T-helper 9 cell (primary cell): ENCODE results near the gene PTF1A.

Experiments used
- DNase-seq: peaks from one replicate; pipeline ENCODE4 v3.0.0-alpha.2; 2020

PTF1A gene

GRCh38 chr10:23187155-23187554 lies 5.0 kb upstream of the PTF1A start:
- no peak for DNase-seq

DNA sequence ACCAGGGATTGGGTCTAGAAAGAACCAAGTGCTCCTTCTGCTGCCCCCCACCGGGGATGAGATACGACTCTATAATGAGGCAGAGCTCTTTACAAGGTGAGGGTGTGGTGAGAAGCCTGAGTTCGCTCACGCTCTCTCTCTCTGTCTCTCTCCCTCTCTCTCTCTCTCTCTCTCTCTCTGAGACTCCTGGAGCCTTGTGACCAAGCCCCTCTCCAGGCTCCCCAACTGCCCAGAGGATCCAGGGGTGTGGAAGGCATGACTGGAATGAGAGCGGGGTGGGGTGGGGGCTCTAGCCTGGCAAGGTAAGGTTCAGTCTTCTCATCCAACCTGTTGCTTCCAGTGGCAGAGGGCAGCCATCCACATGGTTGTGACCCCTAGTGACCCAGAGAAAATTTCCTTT lies 3.1 kb upstream of the PTF1A start:
- DNase-seq: no peak

DNA sequence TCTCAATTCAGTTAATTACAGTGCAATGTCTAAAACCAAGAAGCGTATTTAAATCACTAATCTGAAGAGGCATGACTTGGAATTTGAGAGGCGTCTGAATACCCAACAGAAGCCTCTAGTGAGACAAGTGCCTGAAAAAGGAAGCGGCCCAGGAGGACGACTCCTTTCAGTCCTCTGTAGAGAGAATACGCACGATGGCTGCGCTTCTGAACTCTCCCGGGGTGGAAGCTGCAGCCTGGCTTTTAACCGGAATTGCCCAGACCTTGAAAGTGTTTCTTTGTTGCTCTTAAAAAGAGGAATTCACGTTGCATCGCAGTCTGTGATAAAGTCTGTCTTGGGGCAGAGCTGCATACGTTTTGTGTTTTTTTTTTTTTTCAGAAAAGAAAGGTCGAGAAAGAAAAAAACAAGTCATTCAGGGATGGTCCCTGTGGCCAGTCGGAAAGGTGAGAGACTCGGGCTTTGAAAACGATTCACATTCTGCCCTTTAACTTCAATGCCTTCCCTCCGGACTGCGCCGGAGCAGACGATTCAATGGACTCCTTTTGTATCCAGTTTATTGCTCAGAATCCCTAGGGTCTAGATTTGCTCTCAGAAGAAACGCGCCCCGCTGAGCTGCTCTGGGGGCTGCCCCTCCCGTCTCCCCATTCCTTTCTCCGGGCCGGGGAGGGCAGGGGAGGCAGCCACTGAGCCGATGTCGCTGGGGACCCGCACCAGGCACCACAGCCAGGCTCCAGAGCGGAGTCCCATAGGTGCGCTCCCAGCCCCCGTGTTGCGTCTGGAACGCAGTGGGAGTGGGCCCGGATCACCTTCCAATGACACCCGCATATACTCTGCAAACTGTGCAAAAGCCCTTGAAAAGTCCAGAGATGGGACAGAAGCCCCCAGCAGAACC lies 994 bp upstream of the PTF1A start:
- DNase-seq: no peak

DNA sequence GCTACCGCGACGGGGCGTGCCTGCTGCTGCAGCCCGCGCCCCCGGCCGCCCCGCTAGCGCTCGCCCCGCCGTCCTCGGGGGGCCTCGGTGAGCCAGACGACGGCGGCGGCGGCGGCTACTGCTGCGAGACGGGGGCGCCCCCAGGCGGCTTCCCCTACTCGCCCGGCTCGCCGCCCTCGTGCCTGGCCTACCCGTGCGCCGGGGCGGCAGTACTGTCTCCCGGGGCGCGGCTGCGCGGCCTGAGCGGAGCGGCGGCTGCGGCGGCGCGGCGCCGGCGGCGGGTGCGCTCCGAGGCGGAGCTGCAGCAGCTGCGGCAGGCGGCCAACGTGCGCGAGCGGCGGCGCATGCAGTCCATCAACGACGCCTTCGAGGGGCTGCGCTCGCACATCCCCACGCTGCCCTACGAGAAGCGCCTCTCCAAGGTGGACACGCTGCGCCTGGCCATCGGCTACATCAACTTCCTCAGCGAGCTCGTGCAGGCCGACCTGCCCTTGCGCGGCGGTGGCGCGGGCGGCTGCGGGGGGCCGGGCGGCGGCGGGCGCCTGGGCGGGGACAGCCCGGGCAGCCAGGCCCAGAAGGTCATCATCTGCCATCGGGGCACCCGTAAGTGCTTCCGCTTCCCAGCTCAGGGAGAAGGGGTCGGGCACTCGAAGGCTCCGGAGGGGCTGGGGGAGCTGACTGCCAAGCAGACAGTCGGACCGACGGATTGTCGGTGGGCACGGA lies 761 bp downstream of the PTF1A start:
- DNase-seq: no peak

DNA sequence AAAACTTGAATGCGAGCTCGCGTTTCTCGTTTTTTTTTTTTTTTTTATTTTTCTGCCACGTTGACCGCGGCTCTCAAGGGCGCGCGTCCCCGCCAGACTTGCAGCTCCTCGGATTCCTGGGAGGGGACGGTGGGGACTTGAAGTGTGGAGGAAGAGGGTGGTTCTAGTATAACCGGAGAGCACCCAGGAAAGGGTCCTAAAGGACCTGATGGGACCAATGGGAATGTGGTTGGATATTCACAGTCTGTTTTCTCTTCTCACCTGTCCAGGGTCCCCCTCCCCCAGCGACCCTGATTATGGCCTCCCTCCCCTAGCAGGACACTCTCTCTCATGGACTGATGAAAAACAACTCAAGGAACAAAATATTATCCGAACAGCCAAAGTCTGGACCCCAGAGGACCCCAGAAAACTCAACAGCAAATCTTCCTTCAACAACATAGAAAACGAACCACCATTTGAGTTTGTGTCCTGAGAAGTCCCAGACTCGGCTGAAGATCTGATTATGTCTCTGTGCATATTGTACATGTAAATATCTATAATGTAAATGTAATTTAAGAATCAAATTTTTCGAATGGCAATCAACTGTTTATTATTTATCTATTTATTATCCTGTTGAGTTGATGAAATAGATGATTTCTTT lies 1.4 kb downstream of the PTF1A start:
- DNase-seq: no peak

- no peak for DNase-seq
These were observed 2.4 kb downstream of the PTF1A start for GRCh38 chr10:23194471-23194965.

- no peak for DNase-seq
These were observed 3.1 kb downstream of the PTF1A start for GRCh38 chr10:23194966-23195845.

- DNase-seq: no peak
These were observed 3.9 kb downstream of the PTF1A start for GRCh38 chr10:23195846-23196600.

DNA sequence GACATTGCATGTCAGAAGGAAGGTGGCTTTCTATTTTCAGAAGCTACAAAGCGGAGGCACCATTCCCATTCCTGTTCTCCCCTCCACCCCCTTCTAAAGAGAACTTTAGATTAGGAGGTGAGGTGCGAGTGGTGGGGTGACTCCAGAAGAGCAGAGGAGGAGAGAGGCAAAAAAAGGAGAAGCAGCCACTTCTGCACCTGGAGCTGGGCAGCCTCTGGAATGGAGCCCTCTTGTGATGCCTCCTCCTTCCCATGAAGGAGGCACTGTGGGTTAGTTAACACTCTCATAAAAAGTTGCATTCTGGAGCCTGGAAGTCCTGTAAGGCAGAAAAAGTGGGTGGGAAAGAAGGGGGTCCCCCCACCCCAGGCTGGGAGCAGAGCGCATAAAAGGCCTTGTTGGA lies 4.8 kb downstream of the PTF1A start:
- no peak for DNase-seq

DNA sequence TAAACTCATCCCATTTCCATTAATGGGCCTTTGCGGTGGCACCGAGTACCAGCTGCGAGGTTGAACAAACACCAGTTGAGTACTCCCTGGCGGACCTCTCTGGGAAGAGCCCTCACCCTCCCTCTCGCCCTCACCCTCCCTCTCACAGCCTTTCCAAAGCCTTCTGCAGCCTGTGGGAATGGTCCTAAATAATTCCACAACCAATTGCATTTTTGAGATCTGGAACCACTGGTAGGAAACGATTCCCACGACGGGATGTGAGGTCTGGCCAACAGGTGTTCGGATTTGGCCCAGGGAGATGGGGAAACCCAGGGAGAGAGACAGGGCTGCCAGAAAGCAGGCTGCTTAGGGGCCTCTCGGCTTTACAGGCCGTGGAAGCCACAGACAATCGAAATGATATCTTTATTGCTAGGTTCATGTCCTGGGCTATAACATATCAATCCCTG lies 5.3 kb downstream of the PTF1A start:
- DNase-seq: no peak

- DNase-seq: no peak
These were observed 6.5 kb downstream of the PTF1A start for GRCh38 chr10:23198610-23198939.

DNA sequence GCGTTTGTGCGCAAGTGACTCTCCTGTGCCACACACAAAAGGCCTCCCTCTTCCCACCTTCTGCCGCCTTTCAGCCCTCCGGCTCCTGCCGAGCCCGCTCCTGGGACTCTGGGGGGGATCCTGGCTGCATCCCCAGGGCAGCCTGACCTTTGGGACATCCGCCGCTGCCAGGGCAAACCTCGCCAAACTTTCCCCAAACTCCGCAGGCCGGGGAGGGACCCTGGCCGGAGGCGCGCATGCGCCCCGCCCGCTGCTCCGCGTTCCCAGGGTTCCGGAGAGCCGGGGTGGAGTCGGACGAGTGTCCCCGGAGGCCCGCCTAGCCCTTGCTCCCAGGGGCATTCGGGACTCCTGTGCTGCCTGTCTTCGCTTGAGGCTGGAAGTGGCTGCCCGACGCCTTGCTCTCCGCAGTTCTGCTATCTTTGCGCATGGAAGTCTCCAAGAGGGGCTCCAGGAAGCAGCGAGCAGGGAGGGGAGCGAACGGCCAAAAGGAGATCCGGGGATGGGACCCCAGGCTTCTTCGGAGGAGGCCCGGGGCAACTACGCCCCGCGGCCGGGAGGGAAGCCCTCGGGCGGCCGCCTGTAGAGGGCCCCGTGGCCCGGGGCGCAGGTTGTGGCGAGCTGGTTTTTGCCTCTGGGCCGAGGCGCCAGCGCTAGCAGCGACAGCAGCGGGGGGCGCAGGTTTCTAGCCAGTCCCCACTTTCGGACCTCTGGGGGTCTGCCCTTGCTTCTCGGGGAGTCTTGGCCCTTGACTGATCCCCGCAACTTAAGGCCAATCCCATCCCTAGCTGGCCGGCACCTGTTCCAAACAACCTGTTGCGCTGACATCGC lies 7.0 kb downstream of the PTF1A start:
- DNase-seq: no peak

- no peak for DNase-seq
These were observed 7.8 kb downstream of the PTF1A start for GRCh38 chr10:23199768-23200511.

GRCh38 chr10:23200586-23200985 lies 8.5 kb downstream of the PTF1A start:
- DNase-seq: no peak

- no peak for DNase-seq
These were observed 9.0 kb downstream of the PTF1A start for GRCh38 chr10:23200997-23201652.

DNA sequence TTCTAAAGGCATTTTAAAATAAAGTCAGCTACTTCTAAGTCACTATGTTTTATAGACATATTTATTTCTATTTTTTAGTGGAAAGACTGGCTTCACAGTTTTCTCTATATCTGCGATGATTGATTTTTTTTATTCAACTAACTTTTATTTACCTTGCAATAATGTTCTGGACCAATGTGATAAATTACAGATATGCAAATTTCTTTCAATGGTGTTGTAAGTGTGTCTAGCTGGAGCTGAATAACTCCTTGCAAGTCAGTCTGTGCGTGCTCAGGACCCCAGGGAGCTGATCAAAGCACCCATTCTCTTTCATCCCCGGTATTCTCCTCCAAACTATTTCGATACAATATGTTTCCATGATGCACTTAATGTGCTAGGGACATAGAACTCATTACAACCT lies 9.7 kb downstream of the PTF1A start:
- no peak for DNase-seq

DNA sequence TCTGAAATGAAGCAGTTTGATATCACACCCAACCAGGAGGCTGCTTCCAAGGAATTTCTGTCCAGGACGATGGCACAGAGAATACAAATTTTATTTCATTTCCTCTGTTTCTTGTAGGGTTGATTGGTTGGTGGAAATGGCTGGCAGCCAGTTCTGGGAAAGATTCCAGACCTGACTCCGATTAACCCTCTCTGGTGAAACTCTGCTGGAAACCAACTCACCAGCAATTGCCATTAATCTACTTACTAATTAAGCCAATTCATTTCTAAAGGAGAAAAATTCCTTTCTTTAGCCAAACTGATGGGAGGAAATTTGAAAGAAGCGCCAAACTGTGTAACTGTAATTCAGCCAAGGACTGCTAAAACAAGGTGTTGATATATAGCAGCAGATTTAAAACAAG lies 10.7 kb downstream of the PTF1A start:
- DNase-seq: no peak

- DNase-seq: no peak
These were observed 11.5 kb downstream of the PTF1A start for GRCh38 chr10:23203369-23204325.
